Neural crest cell (in vitro differentiated cells): ENCODE measurements around the gene SNAI3. TPM values are rescaled to one million over a fixed set of nuclear protein-coding genes. Genes with fewer than 3 reads are reported as not detected.

ENCODE experiments used
- DNase-seq: peaks from one replicate; pipeline ENCODE4 v3.0.0; 2021; ENCODE audit warnings: low read depth, mixed read lengths, low spot score
- H3K27ac Mint-ChIP-seq: one replicate; pipeline ENCODE4 v1.8.0; 2021; ENCODE audit warnings: mild to moderate bottlenecking, mixed read lengths; ENCODE audit not compliant: unreplicated experiment
- H3K27me3 Mint-ChIP-seq: 2 replicates; pipeline ENCODE4 v1.8.0; 2021; ENCODE audit warnings: low read depth, mild to moderate bottlenecking, mixed read lengths
- H3K36me3 Mint-ChIP-seq: 2 replicates; pipeline ENCODE4 v1.8.0; 2021; ENCODE audit warnings: low read depth, mild to moderate bottlenecking, mixed read lengths
- H3K4me1 Mint-ChIP-seq: 2 replicates; pipeline ENCODE4 v1.8.0; 2021; ENCODE audit warnings: mixed read lengths
- H3K4me3 Mint-ChIP-seq: one replicate; pipeline ENCODE4 v1.8.0; 2021; ENCODE audit warnings: mild to moderate bottlenecking, mixed read lengths
- H3K9me3 Mint-ChIP-seq: 2 replicates; pipeline ENCODE4 v1.8.0; 2021; ENCODE audit warnings: mixed read lengths
- CTCF ChIP-seq: fragments of 200-600 bp; sonication (generic); conservative IDR thresholded peaks from 2 replicates; pipeline ENCODE4 v1.5.0; 2021; ENCODE audit warnings: antibody characterized with exemption, mild to moderate bottlenecking
- total RNA-seq: library from RNA; stranded (reverse); gene quantifications from 2 replicates; pipeline ENCODE4 v1.2.1, GENCODE V29; 2021

Gene SNAI3
- total RNA-seq, 1 donor from 2014 or later, result not detected

- peak overlapping the region; percentile 64 for H3K4me3 Mint-ChIP-seq
- no peak for TF ChIP-seq CTCF
Measured at GRCh38 chr16:88645455-88645854, 40.9 kb downstream of the SNAI3 start.

GRCh38 chr16:88643644-88643932 lies 42.7 kb downstream of the SNAI3 start:
- DNase-seq, result no peak
- Mint-ChIP-seq H3K27ac (no peak overlapping the region), H3K4me3 (no peak overlapping the region), H3K4me1 (peaks cover 11% of the 10 kb centered on the region), H3K27me3 (peaks cover 8% of the 10 kb centered on the region), H3K9me3 (no peaks in the 10 kb centered on the region), H3K36me3 (no peaks in the 10 kb centered on the region)
- no peak for TF ChIP-seq CTCF

More at GRCh38 chr16:88645455-88645854, 40.9 kb downstream of the SNAI3 start:
- Mint-ChIP-seq H3K9me3 (no peaks in the 10 kb centered on the region), H3K36me3 (no peaks in the 10 kb centered on the region), H3K27me3 (peaks cover 3% of the 10 kb centered on the region), H3K4me1 (peaks cover 17% of the 10 kb centered on the region), H3K27ac (no peak overlapping the region)
- no peak for DNase-seq

GRCh38 chr16:88642881-88643643 lies 43.2 kb downstream of the SNAI3 start:
- TF ChIP-seq CTCF, result no peak
- H3K4me1 Mint-ChIP-seq, result peaks cover 11% of the 10 kb centered on the region
- H3K4me3 Mint-ChIP-seq, result no peak overlapping the region
- H3K36me3 Mint-ChIP-seq, result no peaks in the 10 kb centered on the region
- H3K27me3 Mint-ChIP-seq, result peaks cover 12% of the 10 kb centered on the region
- H3K9me3 Mint-ChIP-seq, result no peaks in the 10 kb centered on the region
- DNase-seq, result no peak
- H3K27ac Mint-ChIP-seq, result no peak overlapping the region

- Mint-ChIP-seq H3K9me3 (no peaks in the 10 kb centered on the region), H3K4me3 (peak overlapping the region; percentile 42), H3K27ac (no peak overlapping the region), H3K4me1 (peaks cover 11% of the 10 kb centered on the region), H3K36me3 (no peaks in the 10 kb centered on the region), H3K27me3 (peaks cover 23% of the 10 kb centered on the region)
- no peak for DNase-seq
- TF ChIP-seq CTCF, result no peak
Measured at GRCh38 chr16:88640498-88641247, 45.6 kb downstream of the SNAI3 start.

- Mint-ChIP-seq H3K9me3 (no peaks in the 10 kb centered on the region), H3K27me3 (peaks cover 26% of the 10 kb centered on the region), H3K4me1 (peaks cover 10% of the 10 kb centered on the region), H3K4me3 (peak overlapping the region; percentile 42), H3K27ac (no peak overlapping the region), H3K36me3 (no peaks in the 10 kb centered on the region)
- no peak for TF ChIP-seq CTCF
- DNase-seq, result no peak
Measured at GRCh38 chr16:88640039-88640495, 46.2 kb downstream of the SNAI3 start.
